SH-SY5Y (cell line): ENCODE results near the gene NCK1.

ENCODE experiments used
- GATA2 ChIP-seq: IDR thresholded peaks from 2 replicates; pipeline ENCODE4 v1.6.1; 2011; ENCODE audit warnings: mild to moderate bottlenecking, low read depth, low read length
- GATA3 ChIP-seq: IDR thresholded peaks from 2 replicates; pipeline ENCODE4 v1.6.1; 2011; ENCODE audit warnings: low read depth, mild to moderate bottlenecking, low read length, moderate library complexity

- no peak for TF ChIP-seq GATA2
- no peak for TF ChIP-seq GATA3
These were observed 3.6 kb upstream of the NCK1 start for GRCh38 chr3:136858381-136858780.
